H1 (cell line): ENCODE measurements around the gene SMLR1. TPM values are rescaled to one million over a fixed set of nuclear protein-coding genes. Genes with fewer than 3 reads are reported as not detected.

Experiments
- BCL11A ChIP-seq, 2 experiments: IDR thresholded peaks; one replicate each; pipeline ENCODE4 v1.6.1; 2011; ENCODE audit warnings: low read depth in 2 of 2, low read length in 2 of 2, mild to moderate bottlenecking in 2 of 2
- BRCA1 ChIP-seq: IDR thresholded peaks from 2 replicates; pipeline ENCODE4 v1.6.1; 2012; ENCODE audit warnings: low read depth, low read length, improper control_type of control experiment
- CEBPB ChIP-seq: IDR thresholded peaks from 2 replicates; pipeline ENCODE4 v1.6.1; 2012; ENCODE audit warnings: low read depth, low read length
- E2F6 ChIP-seq: IDR thresholded peaks from 2 replicates; pipeline ENCODE4 v1.6.1; 2012; ENCODE audit warnings: inconsistent platforms
- FOSL1 ChIP-seq: IDR thresholded peaks from 2 replicates; pipeline ENCODE4 v1.6.1; 2011; ENCODE audit warnings: mild to moderate bottlenecking, low read depth, low read length, moderate library complexity; ENCODE audit not compliant: insufficient read depth
- NANOG ChIP-seq: IDR thresholded peaks from 2 replicates; pipeline ENCODE4 v1.6.1; 2011; ENCODE audit warnings: low read length, low read depth, mild to moderate bottlenecking, inconsistent platforms; ENCODE audit not compliant: insufficient read depth, poor library complexity, severe bottlenecking
- polyA plus RNA-seq, 7 experiments: library from polyadenylated mRNA; depleted of rRNA in 3 of 7; stranded (reverse) in 5 of 7; unstranded in 2 of 7; fragments of >200 nt in 5 of 7; fragments of 200-250 nt in 2 of 7; gene quantifications; 1 replicate in 5 of 7; 2 replicates in 1 of 7; 4 replicates in 1 of 7; pipeline versions ENCODE4 v1.2.1 to v1.2.3, GENCODE V29; 2011 to 2013; ENCODE audit warnings: missing spikeins in 2 of 7, mixed read lengths in 2 of 7
- total RNA-seq: library from RNA; stranded (reverse); fragmentation: NEBNext Ultra II Directional; extraction: Animal tissue kit (Norgen Biotek cat#: 25700); gene quantifications from 2 replicates; pipeline ENCODE4 v1.2.1, GENCODE V29; 2021

SMLR1 gene
- total and polyA plus RNA-seq, 2 of the 8 experiments (the other 6 are each of a cell fraction or from before 2014, with no cell fraction given) = not detected

GRCh38 chr6:130848945-130849344, 21.7 kb downstream of the SMLR1 start (continued):
- no peak for TF ChIP-seq NANOG
- TF ChIP-seq E2F6 = no peak
- no peak for TF ChIP-seq FOSL1
- TF ChIP-seq CEBPB = no peak
- no peak for TF ChIP-seq BCL11A (IDR thresholded peaks at IDR 0.05; ENCODE audit: low read depth in 2 of 2, low read length in 2 of 2)
- TF ChIP-seq BRCA1 = no peak
- TF ChIP-seq, all 59 proteins: peak for 0
